Activated CD4-positive, CD25-positive, alpha-beta regulatory T cell treated with anti-CD3 and anti-CD28 coated beads, Interleukin-2, amount 50 U/mL, for 16 hours (primary cell): ENCODE results near the gene NDUFB11.
A peak's percentile ranks its signal among the peaks of the same experiment; 100 is the strongest.

ENCODE experiments used
- DNase-seq: peaks from one replicate; pipeline ENCODE4 v3.0.0-alpha.2; 2020; ENCODE audit warnings: low read depth, low spot score

Gene NDUFB11

GRCh38 chrX:47144626-47145394 lies at the start of gene NDUFB11, which contains the start of gene RBM10:
TSS of gene NDUFB11 (minus strand) at chrX:47144702. CDS start at chrX:47144679, 23 bp downstream.
TSS of gene RBM10 (plus strand) at chrX:47145221. CDS start at chrX:47147482, 2,261 bp downstream.
- DNase-seq, result peak; percentile 81

DNA sequence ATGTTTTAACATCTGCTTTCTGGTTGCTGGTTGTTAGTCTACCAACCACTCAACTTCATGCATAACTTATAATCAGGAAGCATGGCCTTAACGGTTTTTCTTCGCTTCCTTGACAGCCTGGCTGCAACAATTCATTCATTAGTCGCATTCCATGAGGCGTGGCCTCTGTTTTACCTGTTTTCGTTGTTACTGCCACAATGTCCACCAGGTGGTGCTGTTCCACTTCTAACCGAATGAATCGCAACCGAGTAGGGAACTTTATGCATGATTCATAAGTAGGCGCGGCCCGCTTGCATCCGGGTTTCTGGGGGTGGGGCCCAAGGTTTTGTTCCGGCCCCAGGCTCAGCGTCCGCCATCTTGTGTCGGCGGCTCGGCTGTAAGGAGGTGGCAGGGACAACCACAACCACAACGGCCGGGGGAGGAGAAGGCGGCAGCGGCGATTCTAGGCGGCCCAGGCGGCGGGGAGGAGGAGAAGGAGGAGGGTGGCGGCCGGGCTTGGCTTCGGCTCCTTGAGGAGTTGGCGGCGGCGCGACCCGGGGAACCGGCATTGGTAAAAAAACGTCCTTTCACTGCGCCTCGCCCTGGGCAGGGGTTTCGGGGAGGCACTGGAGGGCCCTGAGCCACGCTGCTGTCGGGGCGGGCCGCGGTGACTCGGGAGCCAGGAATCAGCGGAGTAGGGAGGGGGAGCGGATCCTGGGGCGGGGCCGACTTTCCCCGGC lies 49.1 kb upstream of the NDUFB11 start, which contains the start of gene UBA1:
Gene UBA1 (plus strand): TSS at position 355 of the 719 bp plus-strand sequence. CDS start 4,974 bp downstream, outside the sequence.
- DNase-seq, result peak; percentile 89

DNA sequence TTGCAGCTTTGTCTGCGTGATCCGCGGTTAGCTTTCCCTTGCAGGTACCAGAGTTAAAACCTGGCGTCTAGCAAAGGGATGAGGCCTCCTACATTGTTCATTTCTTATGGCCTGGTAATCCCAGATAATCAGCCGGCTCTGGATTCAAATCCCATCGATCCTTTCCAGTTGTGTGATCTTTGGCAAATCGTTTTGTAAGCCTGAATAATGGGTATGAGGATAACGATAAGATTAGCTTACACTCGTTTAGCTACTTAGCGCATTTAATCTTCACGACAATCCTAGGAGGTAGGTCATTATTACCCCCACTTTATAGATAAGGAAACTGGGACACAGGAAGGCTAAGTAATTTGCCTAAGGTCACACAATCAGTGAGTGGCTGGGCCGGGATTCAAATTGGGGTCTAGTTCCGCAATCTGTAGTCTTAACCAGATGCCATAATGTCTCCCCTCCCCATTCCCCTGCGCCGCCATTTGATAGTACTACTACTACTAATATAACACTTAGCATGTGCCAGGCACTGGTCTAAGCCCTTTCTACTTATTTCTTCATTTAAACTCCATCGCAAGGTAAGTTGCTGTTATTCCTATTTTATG lies 47.4 kb upstream of the NDUFB11 start:
- DNase-seq, result no peak

- DNase-seq, result no peak
Observed at GRCh38 chrX:47191331-47191730, 46.8 kb upstream of the NDUFB11 start.

DNA sequence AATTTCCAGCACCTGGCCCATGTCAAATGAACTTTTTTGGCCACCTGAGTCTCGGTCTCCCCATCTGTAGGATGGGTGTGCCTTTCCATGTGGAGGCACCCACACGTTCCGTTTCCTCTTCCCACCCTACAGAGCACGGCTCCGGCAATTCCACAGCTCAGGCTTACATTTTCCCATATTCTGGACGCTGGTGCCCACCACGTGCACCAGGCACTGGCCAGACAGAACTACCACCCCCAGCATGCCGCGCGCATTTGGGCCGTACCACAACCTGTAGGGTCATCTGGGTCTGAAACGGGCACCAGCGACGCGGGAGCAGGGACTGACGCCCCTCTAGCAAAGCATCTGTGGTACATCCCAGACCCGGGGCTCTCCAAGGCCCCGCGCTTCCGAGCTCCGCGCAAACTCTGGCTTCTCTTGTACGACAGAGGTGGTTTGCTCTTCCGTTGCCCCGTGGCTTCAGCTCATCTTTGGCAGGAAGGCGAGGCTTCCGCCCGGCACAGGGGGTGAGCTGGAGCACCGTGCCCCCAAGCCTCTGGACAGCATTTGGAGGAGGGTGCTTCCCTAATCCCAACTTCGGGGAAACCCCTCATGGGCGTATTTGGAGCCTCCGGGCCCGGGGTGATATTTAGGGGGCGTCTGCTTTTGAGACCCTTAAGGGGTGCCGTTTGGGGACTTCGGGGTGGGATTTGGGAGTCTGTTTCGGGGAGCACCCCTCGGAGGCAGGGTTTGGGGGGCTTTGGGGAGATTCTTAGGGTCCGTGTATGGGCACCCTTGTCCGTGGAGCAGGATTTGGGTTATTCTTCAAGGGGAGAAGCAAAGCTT lies 46.2 kb upstream of the NDUFB11 start:
- DNase-seq, result peak; percentile 58

GRCh38 chrX:47189906-47190305 lies 45.4 kb upstream of the NDUFB11 start:
- no peak for DNase-seq

DNA sequence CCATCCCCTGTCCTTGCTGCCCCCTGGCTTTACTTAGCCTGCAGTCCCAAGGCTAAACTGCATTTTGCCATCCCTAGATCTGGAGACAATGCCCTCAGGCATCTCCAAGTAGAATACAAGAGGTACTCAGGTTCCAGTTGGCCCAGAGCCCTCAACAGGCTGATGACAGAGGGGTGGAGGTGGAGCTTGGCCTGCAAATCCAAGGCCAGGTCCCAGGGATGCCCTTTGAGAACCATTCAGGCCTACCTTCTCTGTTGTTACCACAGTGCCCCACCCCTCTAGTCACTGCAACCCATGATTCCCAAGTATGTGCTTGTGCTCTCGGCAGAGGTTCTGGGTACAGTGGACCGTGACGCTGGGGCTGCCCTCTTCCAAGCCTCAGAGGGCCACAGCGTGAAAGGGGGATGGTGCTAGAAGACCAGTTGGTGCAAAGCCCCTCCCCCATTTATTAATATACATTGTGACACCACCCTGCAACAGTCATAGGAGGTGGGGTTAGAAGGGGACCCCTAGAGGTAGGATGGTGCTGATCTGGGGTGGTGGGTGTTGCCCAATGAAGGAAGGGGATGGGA lies 42.7 kb upstream of the NDUFB11 start:
- no peak for DNase-seq

- no peak for DNase-seq
Observed at GRCh38 chrX:47186096-47186740, 41.7 kb upstream of the NDUFB11 start.

DNA sequence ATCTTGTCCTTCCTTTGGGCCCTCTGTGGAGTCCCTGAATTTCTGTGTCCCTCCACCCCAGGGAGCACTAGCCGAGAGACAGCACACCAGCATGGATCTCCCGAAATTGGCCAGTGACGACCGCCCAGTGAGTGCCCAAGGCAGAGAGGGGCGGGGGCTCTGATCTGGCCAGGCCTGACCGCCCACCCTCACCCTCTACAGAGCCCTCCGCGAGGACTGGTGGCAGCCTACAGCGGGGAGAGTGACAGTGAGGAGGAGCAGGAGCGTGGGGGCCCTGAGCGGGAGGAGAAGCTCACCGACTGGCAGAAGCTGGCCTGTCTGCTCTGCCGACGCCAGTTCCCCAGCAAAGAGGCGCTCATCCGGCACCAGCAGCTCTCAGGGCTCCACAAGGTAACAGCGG lies 40.7 kb upstream of the NDUFB11 start:
- no peak for DNase-seq

DNA sequence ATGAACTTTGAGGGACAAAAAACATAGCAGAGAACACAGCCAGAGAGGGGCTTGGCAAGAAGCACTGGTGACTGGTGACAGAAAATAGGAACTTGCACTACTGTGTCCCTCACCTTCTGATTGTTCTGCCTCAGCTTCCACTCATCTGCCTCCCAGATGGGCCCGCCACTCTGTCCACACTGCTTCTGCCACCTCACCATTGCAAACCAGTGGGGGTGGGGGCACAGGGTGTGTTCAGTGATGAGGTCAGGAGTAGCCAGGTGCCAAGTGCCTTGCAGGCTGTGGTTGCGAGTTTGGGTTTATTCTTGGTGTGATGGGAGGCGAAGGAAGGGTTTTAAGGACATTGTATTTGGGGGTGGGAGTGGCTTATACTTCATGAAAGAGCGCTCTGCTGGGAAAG lies 40.0 kb upstream of the NDUFB11 start:
- no peak for DNase-seq

- no peak for DNase-seq
Observed at GRCh38 chrX:47182106-47182700, 37.7 kb upstream of the NDUFB11 start.

GRCh38 chrX:47181301-47181700 lies 36.8 kb upstream of the NDUFB11 start:
- DNase-seq, result no peak

GRCh38 chrX:47180346-47180745 lies 35.8 kb upstream of the NDUFB11 start:
- DNase-seq, result no peak

DNA sequence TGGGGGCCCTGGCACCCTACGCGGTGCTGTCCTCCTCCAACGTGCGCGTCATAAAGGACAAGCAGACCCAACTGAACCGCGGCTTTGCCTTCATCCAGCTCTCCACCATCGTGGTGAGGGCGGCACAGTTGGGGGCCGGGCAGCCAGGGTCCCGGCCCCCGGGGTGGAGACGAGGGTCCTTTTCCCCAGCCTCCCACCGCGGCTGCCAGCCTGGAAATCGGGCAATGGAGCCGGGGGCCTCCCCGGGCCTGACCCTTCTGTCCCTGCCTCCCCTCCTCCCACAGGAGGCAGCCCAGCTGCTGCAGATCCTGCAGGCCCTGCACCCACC lies 35.4 kb upstream of the NDUFB11 start:
- DNase-seq, result no peak

DNA sequence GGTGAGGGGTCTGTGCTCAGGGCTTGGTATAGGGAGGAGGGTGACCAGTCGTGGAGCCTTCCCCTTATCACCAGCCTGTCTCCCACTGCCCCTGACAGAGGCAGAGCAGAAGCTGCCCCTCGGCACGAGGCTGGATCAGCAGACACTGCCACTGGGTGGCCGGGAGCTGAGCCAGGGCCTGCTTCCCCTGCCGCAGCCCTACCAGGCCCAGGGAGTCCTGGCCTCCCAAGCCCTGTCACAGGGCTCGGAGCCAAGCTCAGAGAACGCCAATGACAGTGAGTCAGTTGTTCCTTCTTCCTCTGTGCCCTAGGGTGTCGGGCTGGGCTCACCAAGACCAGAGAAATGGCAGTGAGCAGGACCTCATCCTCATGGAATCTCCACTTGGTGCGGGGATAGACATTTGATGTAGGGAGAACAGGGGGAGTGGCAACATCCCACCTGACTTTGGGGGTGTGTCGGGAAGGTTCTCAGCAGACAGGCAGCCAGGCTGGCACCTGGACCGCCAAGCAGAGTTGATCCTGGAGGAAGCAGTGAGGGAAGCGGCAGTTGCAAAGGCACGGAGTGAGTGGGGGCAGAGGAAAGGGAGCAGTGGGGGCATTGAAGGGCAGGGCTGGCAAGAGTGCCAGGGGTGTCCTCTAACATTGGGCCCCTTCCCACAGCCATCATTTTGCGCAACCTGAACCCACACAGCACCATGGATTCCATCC lies 34.9 kb upstream of the NDUFB11 start:
- no peak for DNase-seq

DNA sequence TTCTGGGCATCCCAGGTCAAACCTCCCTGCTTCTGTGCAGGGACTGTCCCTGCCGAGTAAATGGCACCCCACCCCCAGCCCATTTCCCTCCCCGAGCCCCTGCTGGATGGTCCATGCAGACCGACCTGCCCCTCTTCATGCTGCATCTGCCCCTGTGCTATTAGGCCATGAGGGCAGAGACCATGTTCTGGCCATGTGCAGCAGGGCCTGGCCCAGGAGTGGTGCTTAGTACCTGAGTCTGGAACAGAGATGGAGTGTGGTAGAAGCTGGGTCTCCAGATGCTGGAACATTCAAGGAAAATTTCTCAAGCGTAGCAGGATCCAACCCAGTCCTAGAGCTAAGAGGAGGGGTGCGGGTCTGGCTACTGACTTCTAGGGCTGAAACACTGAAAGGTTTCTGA lies 33.8 kb upstream of the NDUFB11 start:
- no peak for DNase-seq

GRCh38 chrX:47177079-47177478 lies 32.6 kb upstream of the NDUFB11 start:
- DNase-seq, result no peak

GRCh38 chrX:47176101-47176740 lies 31.7 kb upstream of the NDUFB11 start:
- DNase-seq, result no peak

DNA sequence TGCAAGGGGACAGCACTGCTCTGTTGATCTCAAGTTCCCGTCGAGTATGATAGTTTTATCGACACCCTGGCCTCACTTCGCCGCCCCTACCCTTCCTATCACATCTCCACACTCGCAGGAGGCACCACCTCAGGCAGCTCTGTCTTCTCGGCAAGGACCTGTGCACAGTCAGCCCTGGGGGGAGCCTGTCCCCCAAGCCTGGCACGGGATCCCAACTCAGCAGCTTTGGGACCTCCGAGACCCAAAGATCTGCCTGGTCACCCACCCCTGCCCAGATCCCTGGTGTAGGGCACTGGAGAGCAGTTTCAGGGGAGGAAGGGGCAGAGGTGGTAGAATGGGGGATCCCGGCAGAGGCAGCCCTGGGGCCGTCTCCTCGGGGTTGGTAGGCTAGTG lies 31.1 kb upstream of the NDUFB11 start:
- no peak for DNase-seq
